Renal pelvis (tissue), 4 donors: ENCODE results near the gene ZNF488. TPM values are rescaled to one million over a fixed set of nuclear protein-coding genes. Genes with fewer than 3 reads are reported as not detected.

Experiments
- DNase-seq: peaks from one replicate; pipeline ENCODE4 v3.0.0-alpha.2; 2013
- polyA plus RNA-seq, 3 donors: library from polyadenylated mRNA; unstranded; fragments of 120-200 nt; gene quantifications; one replicate each; pipeline ENCODE4 v1.2.1, GENCODE V29; 2013; ENCODE audit not compliant: insufficient read length in 3 of 3

Gene ZNF488
- polyA plus RNA-seq, 3 donors: 4.8 to 5.7 (median 5.4) TPM

- DNase-seq: no peak
Measured at GRCh38 chr10:47351899-47352815, 31.9 kb downstream of the ZNF488 start.

DNA sequence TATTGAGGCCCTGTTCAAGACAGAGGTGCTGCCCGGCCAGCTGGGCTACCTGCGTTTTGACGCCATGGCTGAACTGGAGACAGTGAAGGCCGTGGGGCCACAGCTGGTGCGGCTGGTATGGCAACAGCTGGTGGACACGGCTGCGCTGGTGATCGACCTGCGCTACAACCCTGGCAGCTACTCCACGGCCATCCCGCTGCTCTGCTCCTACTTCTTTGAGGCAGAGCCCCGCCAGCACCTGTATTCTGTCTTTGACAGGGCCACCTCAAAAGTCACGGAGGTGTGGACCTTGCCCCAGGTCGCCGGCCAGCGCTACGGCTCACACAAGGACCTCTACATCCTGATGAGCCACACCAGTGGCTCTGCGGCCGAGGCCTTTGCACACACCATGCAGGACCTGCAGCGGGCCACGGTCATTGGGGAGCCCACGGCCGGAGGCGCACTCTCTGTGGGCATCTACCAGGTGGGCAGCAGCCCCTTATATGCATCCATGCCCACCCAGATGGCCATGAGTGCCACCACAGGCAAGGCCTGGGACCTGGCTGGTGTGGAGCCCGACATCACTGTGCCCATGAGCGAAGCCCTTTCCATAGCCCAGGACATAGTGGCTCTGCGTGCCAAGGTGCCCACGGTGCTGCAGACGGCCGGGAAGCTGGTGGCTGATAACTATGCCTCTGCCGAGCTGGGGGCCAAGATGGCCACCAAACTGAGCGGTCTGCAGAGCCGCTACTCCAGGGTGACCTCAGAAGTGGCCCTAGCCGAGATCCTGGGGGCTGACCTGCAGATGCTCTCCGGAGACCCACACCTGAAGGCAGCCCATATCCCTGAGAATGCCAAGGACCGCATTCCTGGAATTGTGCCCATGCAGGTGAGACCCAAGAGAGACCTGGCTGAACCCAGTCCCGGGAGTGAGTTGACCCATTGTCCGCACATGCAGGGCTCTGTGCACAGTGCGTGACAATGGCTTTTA, 33.1 kb downstream of the ZNF488 start:
- no peak for DNase-seq

DNA sequence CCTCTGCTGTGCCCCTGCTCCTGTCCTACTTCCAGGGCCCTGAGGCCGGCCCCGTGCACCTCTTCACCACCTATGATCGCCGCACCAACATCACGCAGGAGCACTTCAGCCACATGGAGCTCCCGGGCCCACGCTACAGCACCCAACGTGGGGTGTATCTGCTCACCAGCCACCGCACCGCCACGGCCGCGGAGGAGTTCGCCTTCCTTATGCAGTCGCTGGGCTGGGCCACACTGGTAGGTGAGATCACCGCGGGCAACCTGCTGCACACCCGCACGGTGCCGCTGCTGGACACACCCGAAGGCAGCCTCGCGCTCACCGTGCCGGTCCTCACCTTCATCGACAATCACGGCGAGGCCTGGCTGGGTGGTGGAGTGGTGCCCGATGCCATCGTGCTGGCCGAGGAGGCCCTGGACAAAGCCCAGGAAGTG, 34.1 kb downstream of the ZNF488 start:
- DNase-seq: no peak

GRCh38 chr10:47349516-47349915, 34.6 kb downstream of the ZNF488 start:
- no peak for DNase-seq

- no peak for DNase-seq
Measured at GRCh38 chr10:47348661-47349470, 35.2 kb downstream of the ZNF488 start.

DNA sequence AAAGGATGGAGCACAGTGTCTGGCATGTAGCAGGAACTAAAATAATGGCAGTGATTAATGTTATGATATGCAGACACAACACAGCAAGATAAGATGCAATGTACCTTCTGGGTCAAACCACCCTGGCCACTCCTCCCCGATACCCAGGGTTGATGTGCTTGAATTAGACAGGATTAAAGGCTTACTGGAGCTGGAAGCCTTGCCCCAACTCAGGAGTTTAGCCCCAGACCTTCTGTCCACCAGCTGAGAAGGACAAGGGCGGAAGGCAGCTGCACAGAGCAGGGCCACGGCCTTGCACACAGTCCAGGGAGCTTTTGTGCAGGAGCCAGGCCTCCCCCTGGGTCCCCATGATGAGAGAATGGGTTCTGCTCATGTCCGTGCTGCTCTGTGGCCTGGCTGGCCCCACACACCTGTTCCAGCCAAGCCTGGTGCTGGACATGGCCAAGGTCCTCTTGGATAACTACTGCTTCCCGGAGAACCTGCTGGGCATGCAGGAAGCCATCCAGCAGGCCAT, 35.9 kb downstream of the ZNF488 start, which contains the start of gene RBP3:
Gene RBP3 (plus strand): TSS at position 226 of the 514 bp plus-strand sequence. CDS start 122 bp downstream, at position 348.
- no peak for DNase-seq

DNA sequence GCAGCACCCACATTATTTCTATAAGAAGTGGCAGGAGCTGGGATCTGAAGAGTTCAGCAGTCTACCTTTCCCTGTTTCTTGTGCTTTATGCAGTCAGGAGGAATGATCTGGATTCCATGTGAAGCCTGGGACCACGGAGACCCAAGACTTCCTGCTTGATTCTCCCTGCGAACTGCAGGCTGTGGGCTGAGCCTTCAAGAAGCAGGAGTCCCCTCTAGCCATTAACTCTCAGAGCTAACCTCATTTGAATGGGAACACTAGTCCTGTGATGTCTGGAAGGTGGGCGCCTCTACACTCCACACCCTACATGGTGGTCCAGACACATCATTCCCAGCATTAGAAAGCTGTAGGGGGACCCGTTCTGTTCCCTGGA, 36.8 kb downstream of the ZNF488 start:
- DNase-seq: no peak

DNA sequence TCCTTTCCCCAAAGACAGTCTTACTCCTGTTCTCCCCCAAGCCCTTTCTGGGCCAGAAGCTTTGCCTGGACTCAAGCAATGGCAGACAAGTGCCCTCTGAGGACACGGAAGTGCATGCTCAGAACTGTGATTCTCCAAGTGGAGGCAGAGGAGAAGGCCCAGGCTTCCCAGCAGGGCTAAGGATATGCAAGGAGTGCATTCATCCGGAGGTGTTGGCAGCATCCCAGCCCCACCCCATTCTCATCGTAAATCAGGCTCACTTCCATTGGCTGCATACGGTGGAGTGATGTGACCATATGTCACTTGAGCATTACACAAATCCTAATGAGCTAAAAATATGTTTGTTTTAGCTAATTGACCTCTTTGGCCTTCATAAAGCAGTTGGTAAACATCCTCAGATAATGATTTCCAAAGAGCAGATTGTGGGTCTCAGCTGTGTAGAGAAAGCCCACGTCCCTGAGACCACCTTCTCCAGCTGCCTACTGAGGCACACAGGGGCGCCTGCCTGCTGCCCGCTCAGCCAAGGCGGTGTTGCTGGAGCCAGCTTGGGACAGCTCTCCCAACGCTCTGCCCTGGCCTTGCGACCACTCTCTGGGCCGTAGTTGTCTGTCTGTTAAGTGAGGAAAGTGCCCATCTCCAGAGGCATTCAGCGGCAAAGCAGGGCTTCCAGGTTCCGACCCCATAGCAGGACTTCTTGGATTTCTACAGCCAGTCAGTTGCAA, 37.4 kb downstream of the ZNF488 start:
- DNase-seq: no peak

DNA sequence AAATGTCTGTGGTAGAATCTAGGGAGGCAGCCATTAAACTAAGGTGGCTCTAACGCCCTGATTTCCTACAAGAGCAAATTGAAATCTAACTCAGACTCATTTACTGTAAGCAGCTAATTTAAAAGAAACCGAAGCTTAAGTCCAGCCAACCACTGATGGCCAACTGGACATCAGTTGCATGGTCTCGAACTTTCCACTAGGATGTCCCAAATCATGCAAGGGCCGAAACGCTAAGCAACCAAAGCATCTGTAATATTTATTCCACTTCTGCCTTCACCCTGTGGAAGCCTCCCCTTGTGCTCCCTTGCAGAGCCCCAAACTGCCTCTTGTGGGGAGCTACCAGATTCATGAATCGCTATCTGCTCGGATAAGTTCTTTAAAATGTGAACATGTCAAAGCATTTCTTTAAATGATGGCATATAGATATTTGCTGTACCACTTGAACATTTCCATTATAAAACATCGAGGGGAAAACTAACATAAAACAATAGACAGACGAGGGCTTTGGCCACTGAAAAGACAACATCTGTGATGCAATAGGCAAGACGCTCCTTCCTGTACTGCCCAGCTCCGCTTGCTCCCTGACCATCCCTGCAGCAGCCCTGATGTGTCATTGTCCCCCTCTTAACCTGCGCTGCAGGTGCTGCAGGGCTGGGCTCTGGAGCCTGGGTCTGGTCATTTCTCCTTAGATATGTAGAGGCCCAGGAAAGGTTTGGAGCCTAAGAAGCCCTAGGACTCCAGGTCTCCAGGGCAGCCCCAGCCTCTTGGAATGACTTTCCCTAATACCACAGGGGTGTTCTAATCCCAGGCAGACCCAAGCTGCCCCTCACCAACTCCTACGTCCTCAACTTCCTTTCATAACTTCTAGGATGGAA, 38.9 kb downstream of the ZNF488 start:
- no peak for DNase-seq

- peak; percentile 30 for DNase-seq
Measured at GRCh38 chr10:47340608-47341170, 43.4 kb downstream of the ZNF488 start.

GRCh38 chr10:47339759-47340607, 44.1 kb downstream of the ZNF488 start:
- DNase-seq: no peak

DNA sequence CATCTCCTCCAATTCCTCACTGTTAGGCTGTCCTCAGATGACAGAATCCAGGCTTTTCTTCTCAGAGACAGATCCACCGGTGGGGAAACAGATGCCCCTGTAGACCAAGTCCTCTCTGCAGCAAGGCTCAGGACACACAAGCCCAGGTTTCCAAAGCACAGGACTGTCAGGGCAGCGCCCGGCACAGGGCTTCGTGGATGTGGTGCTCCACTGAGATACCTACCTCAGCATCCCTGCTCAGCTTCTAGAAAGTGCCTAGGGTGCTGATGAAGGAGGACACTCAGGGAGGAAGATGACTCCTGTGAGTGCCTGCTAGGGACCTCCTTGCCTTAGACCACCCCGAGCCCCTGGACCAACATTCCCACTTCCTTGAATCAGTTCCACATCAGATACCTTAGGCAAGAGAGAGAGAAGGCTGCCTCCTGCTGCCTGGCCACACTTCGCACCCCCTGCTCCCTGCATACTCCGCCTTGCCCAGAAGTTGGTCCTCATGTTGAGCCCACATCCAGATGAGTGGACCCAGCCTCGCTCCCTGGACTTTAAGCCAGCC, 44.8 kb downstream of the ZNF488 start:
- DNase-seq: no peak

DNA sequence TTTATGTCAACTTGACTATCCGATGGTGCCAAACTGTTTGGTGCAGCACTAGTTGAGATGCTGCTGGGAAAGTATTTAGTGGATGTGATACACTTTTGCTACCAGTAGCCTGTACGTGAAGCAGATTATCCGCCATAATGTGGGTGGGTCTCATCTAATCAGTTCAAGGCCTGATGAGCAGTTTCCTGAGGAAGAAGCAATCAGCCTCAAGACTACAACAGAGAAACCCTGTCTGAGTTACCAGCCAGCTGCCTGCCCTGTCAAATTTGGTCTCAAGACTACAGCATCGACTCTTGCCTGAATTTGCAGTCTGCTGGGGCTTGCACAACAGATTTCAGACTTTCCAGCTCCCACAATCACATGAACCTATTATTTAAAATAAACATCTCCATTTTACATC, 46.8 kb downstream of the ZNF488 start:
- no peak for DNase-seq

- DNase-seq: no peak
Measured at GRCh38 chr10:47336387-47337134, 47.5 kb downstream of the ZNF488 start.

- no peak for DNase-seq
Measured at GRCh38 chr10:47335906-47336305, 48.2 kb downstream of the ZNF488 start.

DNA sequence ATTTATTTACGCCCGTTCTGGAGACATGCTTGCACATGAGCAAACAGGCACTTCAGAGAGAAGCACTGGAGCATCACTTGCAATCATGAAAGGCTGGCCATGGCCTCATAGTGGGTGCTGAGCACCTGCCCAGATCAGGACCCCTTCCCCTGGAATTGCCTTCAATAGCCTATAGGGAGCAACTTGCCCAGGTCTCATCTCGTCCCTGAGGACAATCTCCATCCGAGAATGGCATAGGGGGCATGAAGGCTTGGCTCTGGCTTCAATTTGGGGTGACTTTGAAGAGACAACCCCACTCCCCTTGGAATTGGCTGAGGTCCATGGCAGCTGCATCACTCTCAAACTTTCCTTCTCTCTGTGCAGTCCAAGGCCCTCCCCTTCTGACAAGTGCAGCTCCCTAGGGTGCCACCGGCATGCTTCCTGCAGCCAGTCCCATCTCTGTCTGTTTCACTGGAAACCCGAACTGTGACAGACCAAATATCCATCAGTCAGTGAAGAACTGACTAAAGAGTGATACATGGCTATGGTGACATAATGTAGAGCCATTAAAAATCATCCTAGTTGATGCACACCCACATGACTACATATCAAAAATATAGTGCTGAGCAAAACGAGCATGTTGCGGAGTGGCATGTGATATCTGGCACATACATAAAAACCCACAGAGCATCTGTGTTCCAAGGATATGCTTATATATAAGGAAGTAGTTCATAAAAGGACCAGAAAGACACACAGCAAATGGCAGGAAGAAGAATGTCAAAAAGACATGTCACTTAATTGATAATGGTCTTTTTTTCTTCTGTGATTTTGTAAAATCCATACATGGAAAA, 49.4 kb downstream of the ZNF488 start:
- no peak for DNase-seq
